A549 (cell line): ENCODE results near the gene ANXA6.
"Not testable (repeated sequence)": the region's sequence is repeated elsewhere in the genome, so short reads cannot be mapped to it uniquely, and the experiment has no call there.

Source experiments
- CEBPB ChIP-seq, 2 experiments: fragments of >200 bp in 1 of 2; sonication (Bioruptor Twin) in 1 of 2; formaldehyde crosslinking in 1 of 2; IDR thresholded peaks; 2 replicates each; pipeline ENCODE4 v1.6.1; 2012 to 2016
- CTCF ChIP-seq: fragments of >200 bp; sonication (Bioruptor Twin); formaldehyde crosslinking; IDR thresholded peaks from 3 replicates; pipeline ENCODE4 v1.5.1; 2016
- E2F6 ChIP-seq: IDR thresholded peaks from 2 replicates; pipeline ENCODE4 v1.6.1; 2012; ENCODE audit warnings: low read depth, borderline replicate concordance
- GATA3 ChIP-seq: IDR thresholded peaks from 2 replicates; pipeline ENCODE4 v1.6.1; 2012; ENCODE audit warnings: borderline replicate concordance
- JUN ChIP-seq, 2 experiments: fragments of >200 bp; sonication (Bioruptor Twin); formaldehyde crosslinking; IDR thresholded peaks; 2 replicates in 1 of 2; 3 replicates in 1 of 2; pipeline ENCODE4 v1.6.1; 2016 to 2017
- MAX ChIP-seq: IDR thresholded peaks from 2 replicates; pipeline ENCODE4 v1.6.1; 2012
- MAZ ChIP-seq: fragments of 150-350 bp; IDR thresholded peaks from 2 replicates; pipeline ENCODE4 v1.6.1; 2014; ENCODE audit warnings: antibody characterized with exemption, low read depth, low read length, borderline replicate concordance
- POLR2A ChIP-seq: IDR thresholded peaks from 2 replicates; pipeline ENCODE4 v1.6.1; 2012; ENCODE audit warnings: mild to moderate bottlenecking, low read length
- RAD21 ChIP-seq, 2 experiments: fragments of >200 bp in 1 of 2; sonication (Bioruptor Twin) in 1 of 2; formaldehyde crosslinking in 1 of 2; IDR thresholded peaks in 1 of 2; conservative IDR thresholded peaks in 1 of 2; 2 replicates in 1 of 2; 3 replicates in 1 of 2; pipeline ENCODE4 v1.6.1; 2012 to 2018; ENCODE audit warnings: inconsistent platforms in 1 of 2
- RCOR1 ChIP-seq: fragments of 150-350 bp; IDR thresholded peaks from 2 replicates; pipeline ENCODE4 v1.6.1; 2014; ENCODE audit warnings: antibody characterized with exemption, low read length, low read depth
- REST ChIP-seq: fragments of 200-600 bp; sonication (generic); IDR thresholded peaks from 2 replicates; pipeline ENCODE4 v1.6.1; 2016; ENCODE audit warnings: antibody characterized with exemption, mild to moderate bottlenecking, moderate library complexity
- RNF2 ChIP-seq: fragments of 200-600 bp; sonication (generic); IDR thresholded peaks from 2 replicates; pipeline ENCODE4 v1.6.1; 2016; ENCODE audit warnings: low read depth, mild to moderate bottlenecking, antibody characterized with exemption, moderate library complexity, borderline replicate concordance
- SREBF2 ChIP-seq: fragments of 450-650 bp; IDR thresholded peaks from 2 replicates; pipeline ENCODE4 v1.6.1; 2014; ENCODE audit warnings: mild to moderate bottlenecking, moderate library complexity
- ZSCAN20 ChIP-seq: fragments of 250-450 bp; sonication (Bioruptor Pico); IDR thresholded peaks from 2 replicates; pipeline ENCODE4 v1.8.0; 2022; ENCODE audit warnings: mild to moderate bottlenecking, moderate library complexity

GRCh38 chr5:151176268-151176667, 18.7 kb upstream of the ANXA6 start:
- not testable (repeated sequence) for TF ChIP-seq ZSCAN20 (CRISPR knock-in tag); CEBPB (IDR thresholded peaks at IDR 0.05); CTCF; JUN (IDR thresholded peaks at IDR 0.05); GATA3; MAZ; RAD21 (conservative IDR thresholded peaks at IDR 0.05 in 1 of 2, IDR thresholded peaks at IDR 0.05 in 1 of 2); RNF2; SREBF2; POLR2A; MAX; REST; RCOR1; E2F6
